OCI-LY7 (cell line): ENCODE data around the gene GRIN3B.

ENCODE experiments used
- CTCF ChIP-seq: fragments of 200-600 bp; sonication (generic); conservative IDR thresholded peaks from 2 replicates; pipeline ENCODE4 v1.5.1; 2014; ENCODE audit warnings: mild to moderate bottlenecking, antibody characterized with exemption, low read length, moderate library complexity, mixed read lengths
- EZH2phosphoT487 ChIP-seq: fragments of 200-600 bp; sonication (generic); IDR thresholded peaks from 2 replicates; pipeline ENCODE4 v1.6.1; 2018; ENCODE audit warnings: low read depth, borderline replicate concordance, mild to moderate bottlenecking, mixed run types, antibody characterized with exemption, low read length, moderate library complexity, mixed read lengths

GRCh38 chr19:982567-983170 is 17.6 kb upstream of the GRIN3B start:
- TF ChIP-seq CTCF (peak; percentile 88), EZH2phosphoT487 (no peak)
